ENCODE data around the gene TMEM161B.
"Not testable (repeated sequence)": the region's sequence is repeated elsewhere in the genome, so short reads cannot be mapped to it uniquely, and the experiment has no call there.

Gene TMEM161B

GRCh38 chr5:88177486-88177885 is 91.2 kb downstream of the TMEM161B start:
- not testable (repeated sequence) for DNase-seq (ENCODE audit: low spot score)

GRCh38 chr5:88172847-88173758 is 95.5 kb downstream of the TMEM161B start:
- no peak for DNase-seq (ENCODE audit: low spot score)

- no peak for DNase-seq (ENCODE audit: low spot score)
Measured at GRCh38 chr5:88159591-88159990, 109.1 kb downstream of the TMEM161B start.

GRCh38 chr5:88158056-88158455 is 110.6 kb downstream of the TMEM161B start:
- DNase-seq (ENCODE audit: low spot score) = no peak

- no peak for DNase-seq (ENCODE audit: low spot score)
Measured at GRCh38 chr5:88154891-88155290, 113.8 kb downstream of the TMEM161B start.

- DNase-seq (ENCODE audit: low spot score) = no peak
Measured at GRCh38 chr5:88150747-88151146, 117.9 kb downstream of the TMEM161B start.

- no peak for DNase-seq (ENCODE audit: low spot score)
Measured at GRCh38 chr5:88145611-88146467, 122.8 kb downstream of the TMEM161B start.

- no peak for DNase-seq (ENCODE audit: low spot score)
Measured at GRCh38 chr5:88145221-88145610, 123.4 kb downstream of the TMEM161B start.
